Astrocyte (in vitro differentiated cells and primary cell): ENCODE data around the gene GLP2R. TPM values are rescaled to one million over a fixed set of nuclear protein-coding genes. Genes with fewer than 3 reads are reported as not detected.

ENCODE experiments used
- DNase-seq: peaks from one replicate; pipeline ENCODE4 v3.0.0-alpha.2; 2010; ENCODE audit warnings: low read depth
- FAIRE-seq: peaks from 2 replicates; lab custom pipeline; 2011; peaks lifted over from hg19 to GRCh38; lab: Jason Lieb, UNC
- H2AFZ ChIP-seq: 2 replicates; pipeline ENCODE4 v1.6.0; 2012; ENCODE audit warnings: low read depth, low read length, inconsistent platforms
- H3K27ac ChIP-seq: 2 replicates; pipeline ENCODE4 v1.5.1; 2011; ENCODE audit warnings: low read depth, low read length, inconsistent platforms
- H3K27me3 ChIP-seq: 2 replicates; pipeline ENCODE4 v1.6.0; 2011; ENCODE audit warnings: low read length, inconsistent platforms; ENCODE audit not compliant: insufficient read depth
- H3K36me3 ChIP-seq: 2 replicates; pipeline ENCODE4 v1.5.1; 2011; ENCODE audit warnings: low read length, inconsistent platforms; ENCODE audit not compliant: insufficient read depth
- H3K4me1 ChIP-seq: 2 replicates; pipeline ENCODE4 v1.5.1; 2011; ENCODE audit warnings: low read length, inconsistent platforms; ENCODE audit not compliant: insufficient read depth
- H3K4me2 ChIP-seq: 2 replicates; pipeline ENCODE4 v1.6.0; 2012; ENCODE audit warnings: low read length, inconsistent platforms
- H3K4me3 ChIP-seq: 2 replicates; pipeline ENCODE4 v1.5.1; 2011; ENCODE audit warnings: low read depth, mild to moderate bottlenecking, low read length, inconsistent platforms; ENCODE audit not compliant: insufficient read depth
- H3K79me2 ChIP-seq: 2 replicates; pipeline ENCODE4 v1.6.0; 2012; ENCODE audit warnings: mild to moderate bottlenecking, low read length, inconsistent platforms; ENCODE audit not compliant: insufficient read depth
- H3K9ac ChIP-seq: 2 replicates; pipeline ENCODE4 v1.6.0; 2012; ENCODE audit warnings: mild to moderate bottlenecking, low read length, inconsistent platforms
- H3K9me3 ChIP-seq: 2 replicates; pipeline ENCODE4 v1.5.1; 2012; ENCODE audit warnings: low read depth, mild to moderate bottlenecking, low read length, inconsistent platforms; ENCODE audit not compliant: insufficient read depth
- H4K20me1 ChIP-seq: 2 replicates; pipeline ENCODE4 v1.6.0; 2012; ENCODE audit warnings: low read length, inconsistent platforms; ENCODE audit not compliant: insufficient read depth
- H3K27ac Mint-ChIP-seq: one replicate; pipeline ENCODE4 v1.8.0; 2021; ENCODE audit warnings: mild to moderate bottlenecking, mixed read lengths; ENCODE audit not compliant: unreplicated experiment
- H3K27me3 Mint-ChIP-seq: one replicate; pipeline ENCODE4 v1.8.0; 2021; ENCODE audit warnings: low read depth, mixed read lengths; ENCODE audit not compliant: unreplicated experiment
- H3K36me3 Mint-ChIP-seq: one replicate; pipeline ENCODE4 v1.8.0; 2021; ENCODE audit warnings: low read depth, mixed read lengths; ENCODE audit not compliant: unreplicated experiment
- H3K4me1 Mint-ChIP-seq: one replicate; pipeline ENCODE4 v1.8.0; 2021; ENCODE audit warnings: low read depth, mixed read lengths; ENCODE audit not compliant: unreplicated experiment
- H3K4me3 Mint-ChIP-seq: one replicate; pipeline ENCODE4 v1.8.0; 2021; ENCODE audit warnings: mild to moderate bottlenecking, moderate library complexity, mixed read lengths; ENCODE audit not compliant: unreplicated experiment
- H3K9me3 Mint-ChIP-seq: one replicate; pipeline ENCODE4 v1.8.0; 2021; ENCODE audit warnings: mild to moderate bottlenecking, mixed read lengths; ENCODE audit not compliant: unreplicated experiment
- EZH2 ChIP-seq: IDR thresholded peaks from 2 replicates; pipeline ENCODE4 v1.6.1; 2012; ENCODE audit warnings: mild to moderate bottlenecking, low read length, inconsistent platforms; ENCODE audit not compliant: insufficient read depth
- total RNA-seq: library from RNA; stranded (reverse); gene quantifications from 2 replicates; pipeline ENCODE4 v1.2.1, GENCODE V29; 2021
- TF ChIP-seq, protein P1 (sequence below): IDR thresholded peaks from 2 replicates; pipeline ENCODE4 v1.5.1; 2011; ENCODE audit warnings: low read depth, mild to moderate bottlenecking, inconsistent platforms, low read length, moderate library complexity; ENCODE audit not compliant: insufficient read depth

Gene GLP2R
- total RNA-seq, 1 donor from 2014 or later = 0.41 TPM

DNA sequence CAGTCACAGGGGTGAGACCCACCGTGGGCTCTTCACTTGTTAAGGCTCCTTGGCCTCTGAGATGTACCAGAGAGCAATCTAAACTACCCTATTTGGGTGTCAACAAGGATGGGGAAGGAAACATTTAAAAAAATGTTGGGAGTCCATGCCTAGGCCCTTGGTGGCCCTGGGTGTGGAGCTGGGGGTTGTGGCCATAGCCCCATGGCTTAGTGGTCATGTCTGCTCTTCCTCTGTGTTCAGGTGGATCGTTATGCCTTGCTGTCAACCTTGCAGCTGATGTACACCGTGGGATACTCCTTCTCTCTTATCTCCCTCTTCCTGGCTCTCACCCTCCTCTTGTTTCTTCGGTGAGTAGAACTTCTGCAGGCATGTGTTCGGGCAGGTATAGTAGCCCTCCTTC, 28.5 kb downstream of the GLP2R start:
- no peak for FAIRE-seq
- no peaks in the 10 kb centered on the region for H3K4me1 ChIP-seq
- H3K27ac Mint-ChIP-seq = no peak overlapping the region

GRCh38 chr17:9855036-9855435, 29.3 kb downstream of the GLP2R start:
- no peaks in the 10 kb centered on the region for H3K4me1 ChIP-seq
- no peak overlapping the region for H3K4me3 Mint-ChIP-seq
- no peak overlapping the region for H3K27ac ChIP-seq
- no peak overlapping the region for H3K27ac Mint-ChIP-seq
- H3K27me3 ChIP-seq = no peaks in the 10 kb centered on the region
- FAIRE-seq = no peak
- no peaks in the 10 kb centered on the region for H3K79me2 ChIP-seq
- no peak overlapping the region for H3K4me2 ChIP-seq
- peaks cover 9% of the 10 kb centered on the region for H3K9me3 Mint-ChIP-seq
- no peak overlapping the region for H3K9ac ChIP-seq
- no peak for DNase-seq
- H3K4me3 ChIP-seq = no peak overlapping the region
- H3K4me1 Mint-ChIP-seq = no peaks in the 10 kb centered on the region
- H3K9me3 ChIP-seq = no peaks in the 10 kb centered on the region
- no peaks in the 10 kb centered on the region for H3K36me3 Mint-ChIP-seq
- H3K36me3 ChIP-seq = no peaks in the 10 kb centered on the region
- TF ChIP-seq, protein P1, sequence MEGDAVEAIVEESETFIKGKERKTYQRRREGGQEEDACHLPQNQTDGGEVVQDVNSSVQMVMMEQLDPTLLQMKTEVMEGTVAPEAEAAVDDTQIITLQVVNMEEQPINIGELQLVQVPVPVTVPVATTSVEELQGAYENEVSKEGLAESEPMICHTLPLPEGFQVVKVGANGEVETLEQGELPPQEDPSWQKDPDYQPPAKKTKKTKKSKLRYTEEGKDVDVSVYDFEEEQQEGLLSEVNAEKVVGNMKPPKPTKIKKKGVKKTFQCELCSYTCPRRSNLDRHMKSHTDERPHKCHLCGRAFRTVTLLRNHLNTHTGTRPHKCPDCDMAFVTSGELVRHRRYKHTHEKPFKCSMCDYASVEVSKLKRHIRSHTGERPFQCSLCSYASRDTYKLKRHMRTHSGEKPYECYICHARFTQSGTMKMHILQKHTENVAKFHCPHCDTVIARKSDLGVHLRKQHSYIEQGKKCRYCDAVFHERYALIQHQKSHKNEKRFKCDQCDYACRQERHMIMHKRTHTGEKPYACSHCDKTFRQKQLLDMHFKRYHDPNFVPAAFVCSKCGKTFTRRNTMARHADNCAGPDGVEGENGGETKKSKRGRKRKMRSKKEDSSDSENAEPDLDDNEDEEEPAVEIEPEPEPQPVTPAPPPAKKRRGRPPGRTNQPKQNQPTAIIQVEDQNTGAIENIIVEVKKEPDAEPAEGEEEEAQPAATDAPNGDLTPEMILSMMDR = no peak
- TF ChIP-seq EZH2 = no peak
- no peak overlapping the region for H2AFZ ChIP-seq
- no peaks in the 10 kb centered on the region for H4K20me1 ChIP-seq
- no peaks in the 10 kb centered on the region for H3K27me3 Mint-ChIP-seq

More for the DNA sequence above, 28.5 kb downstream of the GLP2R start:
- DNase-seq = no peak
- Histone ChIP-seq H3K4me3 (no peak overlapping the region), H2AFZ (no peak overlapping the region), H3K9ac (no peak overlapping the region), H3K4me2 (no peak overlapping the region), H3K9me3 (no peaks in the 10 kb centered on the region), H4K20me1 (no peaks in the 10 kb centered on the region), H3K36me3 (no peaks in the 10 kb centered on the region), H3K27me3 (no peaks in the 10 kb centered on the region), H3K79me2 (no peaks in the 10 kb centered on the region), H3K27ac (no peak overlapping the region)
- Mint-ChIP-seq H3K9me3 (peaks cover 8% of the 10 kb centered on the region), H3K36me3 (no peaks in the 10 kb centered on the region), H3K27me3 (no peaks in the 10 kb centered on the region), H3K4me3 (no peak overlapping the region), H3K4me1 (no peaks in the 10 kb centered on the region)
- TF ChIP-seq, protein P1 = no peak
- no peak for TF ChIP-seq EZH2

GRCh38 chr17:9859781-9860180, 34.1 kb downstream of the GLP2R start:
- no peak overlapping the region for H3K27ac ChIP-seq
- peaks cover 13% of the 10 kb centered on the region for H3K9me3 Mint-ChIP-seq
- H3K4me1 ChIP-seq = no peaks in the 10 kb centered on the region
- H3K27me3 ChIP-seq = no peaks in the 10 kb centered on the region
- H3K4me1 Mint-ChIP-seq = no peaks in the 10 kb centered on the region
- H3K79me2 ChIP-seq = no peaks in the 10 kb centered on the region
- no peak overlapping the region for H2AFZ ChIP-seq
- peaks cover 3% of the 10 kb centered on the region for H3K9me3 ChIP-seq
- no peak overlapping the region for H3K4me3 ChIP-seq
- FAIRE-seq = no peak
- no peak overlapping the region for H3K27ac Mint-ChIP-seq
- H3K9ac ChIP-seq = no peak overlapping the region
- H3K4me2 ChIP-seq = no peak overlapping the region
- TF ChIP-seq, protein P1 = no peak
- TF ChIP-seq EZH2 = no peak
- peaks cover 15% of the 10 kb centered on the region for H3K27me3 Mint-ChIP-seq
- no peak overlapping the region for H3K4me3 Mint-ChIP-seq
- no peak for DNase-seq
- no peaks in the 10 kb centered on the region for H4K20me1 ChIP-seq
- no peaks in the 10 kb centered on the region for H3K36me3 ChIP-seq
- H3K36me3 Mint-ChIP-seq = peaks cover 3% of the 10 kb centered on the region
